ENCODE data around the gene PLAC8. TPM values are rescaled to one million over a fixed set of nuclear protein-coding genes. Genes with fewer than 3 reads are reported as not detected.
A peak's percentile ranks its signal among the peaks of the same experiment; 100 is the strongest.

Gene PLAC8
- total RNA-seq, 6 experiments from 2014 or later: 6.0 to 18.9 (median 11.8) TPM

DNA sequence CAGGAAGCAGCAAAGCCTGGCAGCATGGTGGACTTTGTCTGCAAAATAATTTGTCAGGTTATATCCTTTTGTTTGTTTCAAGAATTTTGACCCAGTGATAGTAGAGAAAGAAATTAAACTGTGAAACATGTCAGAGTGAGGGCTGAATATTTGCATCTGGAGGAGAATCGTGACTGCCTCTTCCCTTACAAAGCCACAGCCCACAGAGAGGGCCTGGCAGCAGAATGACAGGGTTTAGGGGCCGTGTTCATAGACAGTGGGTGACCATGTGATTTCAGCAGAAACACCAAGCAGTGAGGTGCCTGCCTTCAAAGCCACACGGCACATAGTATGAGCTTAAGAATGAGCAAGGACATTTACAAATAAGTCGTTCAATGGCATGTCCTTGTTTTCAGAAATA lies 24.4 kb upstream of the PLAC8 start:
- ATAC-seq (peak in 3 of 4 donors; percentile 22 to 46 (median 34)), DNase-seq (no peak)
- WGBS (ENCODE audit: insufficient coverage, low coverage, low lambda C conversion rate, missing lambda C conversion rate): 46% methylated on average over 2 of the region's 4 CpGs
- Histone ChIP-seq H3K9me3 (no peaks in the 10 kb centered on the region), H3K36me3 (no peaks in the 10 kb centered on the region), H3K4me1 (no peaks in the 10 kb centered on the region), H3K27ac (no peak overlapping the region), H3K4me3 (no peak overlapping the region), H3K27me3 (no peaks in the 10 kb centered on the region)
- intact Hi-C loops (cut with DNase I): no loop called here
- no peak for TF ChIP-seq POLR2A (IDR thresholded peaks at IDR 0.05)
- TF ChIP-seq, protein P1, sequence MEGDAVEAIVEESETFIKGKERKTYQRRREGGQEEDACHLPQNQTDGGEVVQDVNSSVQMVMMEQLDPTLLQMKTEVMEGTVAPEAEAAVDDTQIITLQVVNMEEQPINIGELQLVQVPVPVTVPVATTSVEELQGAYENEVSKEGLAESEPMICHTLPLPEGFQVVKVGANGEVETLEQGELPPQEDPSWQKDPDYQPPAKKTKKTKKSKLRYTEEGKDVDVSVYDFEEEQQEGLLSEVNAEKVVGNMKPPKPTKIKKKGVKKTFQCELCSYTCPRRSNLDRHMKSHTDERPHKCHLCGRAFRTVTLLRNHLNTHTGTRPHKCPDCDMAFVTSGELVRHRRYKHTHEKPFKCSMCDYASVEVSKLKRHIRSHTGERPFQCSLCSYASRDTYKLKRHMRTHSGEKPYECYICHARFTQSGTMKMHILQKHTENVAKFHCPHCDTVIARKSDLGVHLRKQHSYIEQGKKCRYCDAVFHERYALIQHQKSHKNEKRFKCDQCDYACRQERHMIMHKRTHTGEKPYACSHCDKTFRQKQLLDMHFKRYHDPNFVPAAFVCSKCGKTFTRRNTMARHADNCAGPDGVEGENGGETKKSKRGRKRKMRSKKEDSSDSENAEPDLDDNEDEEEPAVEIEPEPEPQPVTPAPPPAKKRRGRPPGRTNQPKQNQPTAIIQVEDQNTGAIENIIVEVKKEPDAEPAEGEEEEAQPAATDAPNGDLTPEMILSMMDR (IDR thresholded peaks at IDR 0.05): no peak

DNA sequence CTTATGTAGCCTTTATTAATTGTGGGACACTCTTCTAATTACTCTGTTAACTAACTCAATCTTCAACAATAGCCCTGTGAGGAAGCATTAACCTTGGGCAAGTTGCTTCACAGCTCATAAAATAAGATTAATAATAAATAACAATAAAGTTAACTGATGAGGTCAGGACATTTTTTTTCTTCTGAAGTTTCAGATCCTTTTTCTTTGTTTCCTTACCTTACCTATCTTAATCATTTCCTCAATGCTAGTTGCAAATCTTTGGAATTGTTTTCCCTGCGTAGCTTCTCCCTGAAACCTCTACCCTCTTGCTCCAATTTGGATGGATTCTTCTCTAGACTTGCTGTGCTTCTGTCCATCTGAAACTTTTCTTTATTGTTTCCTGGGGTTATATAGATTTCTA lies 17.5 kb upstream of the PLAC8 start:
- 38% methylated on average over 1 of the region's 1 CpG for WGBS (ENCODE audit: insufficient coverage, low coverage, low lambda C conversion rate, missing lambda C conversion rate)
- intact Hi-C loops (cut with DNase I): no loop called here
- no peaks in the 10 kb centered on the region for H3K9me3 ChIP-seq
- H3K36me3 ChIP-seq: no peaks in the 10 kb centered on the region
- no peak overlapping the region for H3K4me3 ChIP-seq
- H3K27ac ChIP-seq: no peak overlapping the region
- H3K27me3 ChIP-seq: no peaks in the 10 kb centered on the region
- no peaks in the 10 kb centered on the region for H3K4me1 ChIP-seq
- no peak for TF ChIP-seq POLR2A (IDR thresholded peaks at IDR 0.05)
- TF ChIP-seq, protein P1 (IDR thresholded peaks at IDR 0.05): no peak
- ATAC-seq: no peak
- no peak for DNase-seq

DNA sequence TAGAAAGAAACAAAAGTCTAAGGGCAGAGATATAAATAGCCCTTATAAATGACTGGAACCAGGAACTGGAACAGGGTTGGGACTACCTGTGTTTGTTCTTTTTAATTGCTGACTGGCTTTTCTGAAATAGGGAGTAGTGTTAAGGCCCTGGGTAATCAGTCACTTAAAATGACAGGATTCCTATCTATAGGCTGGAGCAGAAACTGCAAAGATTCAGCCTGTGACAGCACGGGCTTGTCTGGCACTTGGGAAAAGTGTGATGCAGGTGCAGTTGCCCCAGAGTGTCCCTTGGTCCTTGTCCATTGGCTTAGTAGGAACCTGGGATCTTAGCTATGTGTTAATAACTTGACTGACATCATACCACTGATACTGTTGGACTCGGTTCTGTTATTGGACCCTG lies 14.7 kb upstream of the PLAC8 start:
- Histone ChIP-seq H3K36me3 (no peaks in the 10 kb centered on the region), H3K9me3 (no peaks in the 10 kb centered on the region), H3K4me3 (no peak overlapping the region), H3K27me3 (no peaks in the 10 kb centered on the region), H3K4me1 (no peaks in the 10 kb centered on the region), H3K27ac (no peak overlapping the region)
- intact Hi-C loops (cut with DNase I): no loop called here
- TF ChIP-seq POLR2A (IDR thresholded peaks at IDR 0.05): no peak
- TF ChIP-seq, protein P1 (IDR thresholded peaks at IDR 0.05): no peak
- ATAC-seq (no peak), DNase-seq (no peak)
- WGBS (ENCODE audit: insufficient coverage, low coverage, low lambda C conversion rate, missing lambda C conversion rate): 29% methylated on average over 1 of the region's 2 CpGs

DNA sequence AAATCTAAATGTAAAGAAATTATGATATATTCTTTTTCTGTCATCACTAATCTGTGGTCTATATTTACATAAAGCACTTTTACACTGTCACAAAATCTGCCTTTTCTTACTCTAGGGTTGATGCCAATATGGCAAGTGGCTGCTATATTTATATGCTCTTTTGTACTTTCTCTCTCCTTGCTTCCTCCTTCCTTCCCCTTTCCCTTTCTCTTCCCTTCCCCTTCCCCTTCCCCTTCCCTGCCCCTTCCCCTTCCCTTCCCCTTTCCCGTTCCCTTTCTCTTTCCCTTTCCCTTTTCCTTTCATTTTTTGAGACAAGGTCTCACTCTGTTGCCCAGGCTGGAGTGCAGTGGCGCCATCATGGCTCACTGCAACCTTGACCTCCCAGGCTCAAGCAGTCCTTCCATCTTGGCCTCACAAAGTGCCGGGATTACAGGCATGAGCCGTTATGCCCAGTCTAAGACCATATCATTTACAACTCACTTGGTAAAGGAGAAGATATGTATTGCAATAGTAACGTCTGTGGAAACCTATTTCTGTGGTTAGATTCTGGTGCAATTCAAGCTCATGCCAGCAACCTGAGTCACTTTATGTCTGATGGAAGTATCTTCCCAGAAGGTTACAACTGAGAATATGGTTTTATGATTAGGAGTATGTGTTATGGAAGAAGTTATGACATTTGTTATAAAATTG lies 13.9 kb upstream of the PLAC8 start:
- WGBS (ENCODE audit: insufficient coverage, low coverage, low lambda C conversion rate, missing lambda C conversion rate): 71% methylated on average over 5 of the region's 5 CpGs
- Histone ChIP-seq H3K27me3 (no peaks in the 10 kb centered on the region), H3K4me1 (no peaks in the 10 kb centered on the region), H3K4me3 (no peak overlapping the region), H3K9me3 (no peaks in the 10 kb centered on the region), H3K27ac (no peak overlapping the region), H3K36me3 (no peaks in the 10 kb centered on the region)
- DNase-seq (no peak), ATAC-seq (no peak)
- intact Hi-C loops (cut with DNase I): no loop called here
- TF ChIP-seq, protein P1 (IDR thresholded peaks at IDR 0.05): no peak
- no peak for TF ChIP-seq POLR2A (IDR thresholded peaks at IDR 0.05)

Measured in right lobe of liver (tissue), 6 donors.